Lower leg skin (tissue), 4 donors: ENCODE results near the gene FLG2. TPM values are rescaled to one million over a fixed set of nuclear protein-coding genes. Genes with fewer than 3 reads are reported as not detected.

Experiments
- DNase-seq, 2 donors: peaks; one replicate each; pipeline ENCODE4 v3.0.0-alpha.2; 2019; ENCODE audit warnings: low spot score in 2 of 2
- H3K4me3 ChIP-seq: fragments of 200-600 bp; sonication (generic); 2 replicates; pipeline ENCODE4 v1.5.1; 2017; ENCODE audit warnings: mild to moderate bottlenecking, low read depth; ENCODE audit not compliant: poor library complexity, severe bottlenecking
- CTCF ChIP-seq, 3 donors: fragments of 450-650 bp; IDR thresholded peaks; one replicate each; pipeline ENCODE4 v1.5.1; 2016; ENCODE audit warnings: antibody characterized with exemption in 3 of 3, mild to moderate bottlenecking in 3 of 3, moderate library complexity in 2 of 3
- POLR2A ChIP-seq, 2 donors: fragments of 450-650 bp; IDR thresholded peaks; one replicate each; pipeline ENCODE4 v1.6.1; 2016 to 2017; ENCODE audit warnings: antibody characterized with exemption in 2 of 2, mild to moderate bottlenecking in 1 of 2, moderate library complexity in 1 of 2
- WGBS, 2 donors: methylation state at CpG; one replicate each; pipeline ENCODE4 v1.1.5; 2018; 5-methylcytosine and 5-hydroxymethylcytosine counted together
- intact Hi-C: fragments of 100-400 bp; cut with DNase I; formaldehyde crosslinking; loops from one replicate; pipeline ENCODE4 v1.15.0; 2023; ENCODE audit warnings: low total_unique reads
- total RNA-seq, 4 donors: library from RNA; depleted of rRNA; stranded (reverse); fragments of >200 nt; gene quantifications; one replicate each; pipeline ENCODE4 v1.1.0, GENCODE V29; 2016

FLG2 gene
- total RNA-seq, 4 donors from 2014 or later, result 1,747 to 3,608 (median 2,024) TPM

- intact Hi-C loops, result no loop called here
- no peak overlapping the region for H3K4me3 ChIP-seq
- WGBS, 2 donors, result 16 to 29% methylated on average over 1 of the region's 1 CpG
- DNase-seq, result peak in 1 of 2 donors; percentile 24
- TF ChIP-seq CTCF (IDR thresholded peaks at IDR 0.05), result no peak
These were observed 7.6 kb upstream of the FLG2 start for GRCh38 chr1:152367436-152367835.

DNA sequence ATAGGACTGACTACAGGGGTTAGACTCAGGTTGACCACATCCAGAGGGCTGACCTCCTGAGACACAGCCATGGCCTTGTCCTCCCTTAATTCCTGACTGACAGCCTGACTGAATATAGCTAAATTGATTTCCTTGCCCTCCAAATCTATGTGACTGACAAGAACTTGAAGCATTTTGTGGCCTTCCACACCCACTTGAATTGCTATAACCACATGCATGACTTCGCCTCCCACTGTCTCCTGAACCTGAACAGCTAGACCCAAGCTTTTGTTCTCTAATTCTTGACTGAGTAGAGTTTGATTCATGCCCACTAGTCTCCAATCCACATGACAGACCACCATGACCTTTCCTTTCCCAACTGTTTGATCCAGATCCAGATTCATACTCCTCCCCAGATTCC lies 3.1 kb downstream of the FLG2 start:
- no peak for DNase-seq
- 26 to 82% methylated on average over 1 of the region's 1 CpG for WGBS, 2 donors
- H3K4me3 ChIP-seq, result no peak overlapping the region
- intact Hi-C loops, result no loop called here
- TF ChIP-seq POLR2A (IDR thresholded peaks at IDR 0.05) (no peak), CTCF (IDR thresholded peaks at IDR 0.05) (no peak)

GRCh38 chr1:152349611-152350010 lies 10.2 kb downstream of the FLG2 start:
- DNase-seq, result no peak
- WGBS, 2 donors, result 89 to 94% methylated on average over 2 of the region's 2 CpGs
- intact Hi-C loops, result loop anchor here (10.0 kb wide), 1 partner anchor 165 kb away; no protein-coding TSS in a partner anchor
- no peak overlapping the region for H3K4me3 ChIP-seq
- TF ChIP-seq POLR2A (IDR thresholded peaks at IDR 0.05), result no peak
- TF ChIP-seq CTCF (IDR thresholded peaks at IDR 0.05), result no peak

- TF ChIP-seq POLR2A (IDR thresholded peaks at IDR 0.05), result no peak
- no peak for TF ChIP-seq CTCF (IDR thresholded peaks at IDR 0.05)
- intact Hi-C loops, result loop anchor here (10.0 kb wide), 1 partner anchor 164 kb away; no protein-coding TSS in a partner anchor
- WGBS, 2 donors, result 37 to 45% methylated on average over 1 of the region's 1 CpG
- DNase-seq, result no peak
- H3K4me3 ChIP-seq, result no peak overlapping the region
These were observed 11.4 kb downstream of the FLG2 start for GRCh38 chr1:152348447-152348846.

DNA sequence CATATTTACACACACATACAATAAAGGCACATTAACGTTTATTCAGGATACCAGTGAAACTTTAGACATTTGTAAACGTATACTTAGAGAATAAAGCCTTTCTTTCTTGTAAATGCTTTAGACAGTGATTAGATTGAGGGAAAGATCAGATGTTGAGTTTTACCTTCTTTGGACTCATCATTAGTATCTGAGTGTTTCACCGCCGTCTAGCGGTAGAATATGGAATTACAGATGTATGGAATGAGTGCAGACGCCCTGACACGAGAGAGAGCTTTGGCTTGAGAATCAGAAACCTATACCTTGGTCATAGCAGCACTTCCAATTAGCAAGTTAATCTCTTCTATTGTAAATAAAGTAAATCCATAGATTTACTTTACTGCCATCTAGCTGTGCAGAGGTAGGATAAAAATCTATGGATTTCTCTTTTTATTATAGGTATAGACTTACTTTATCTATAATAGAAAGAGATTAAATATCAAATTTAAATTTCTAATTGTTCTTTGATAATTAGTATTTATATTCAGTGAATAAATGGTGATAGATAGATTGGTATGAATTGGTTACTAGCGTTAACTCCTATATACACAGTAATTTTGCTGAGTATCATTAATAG lies 12.6 kb downstream of the FLG2 start:
- peak in 1 of 2 donors; percentile 61 for DNase-seq
- WGBS, 2 donors, result 15 to 16% methylated on average over 8 of the region's 8 CpGs
- TF ChIP-seq CTCF (IDR thresholded peaks at IDR 0.05) (peak in 1 of 3 donors; percentile 66), POLR2A (IDR thresholded peaks at IDR 0.05) (no peak)
- intact Hi-C loops, result loop anchor here (10.0 kb wide), 1 partner anchor 162 kb away; no protein-coding TSS in a partner anchor
- H3K4me3 ChIP-seq, result no peak overlapping the region

- H3K4me3 ChIP-seq, result no peak overlapping the region
- DNase-seq, result no peak
- intact Hi-C loops, result loop anchor here (10.0 kb wide), 1 partner anchor 160 kb away; no protein-coding TSS in a partner anchor
- no peak for TF ChIP-seq POLR2A (IDR thresholded peaks at IDR 0.05)
- no peak for TF ChIP-seq CTCF (IDR thresholded peaks at IDR 0.05)
These were observed 15.4 kb downstream of the FLG2 start for GRCh38 chr1:152344438-152344837.
